Measurements from ENCODE around the gene MAD1L1.

Gene MAD1L1

GRCh38 chr7:2016021-2016631 lies 216.6 kb downstream of the MAD1L1 start:
- DNase-seq (ENCODE audit: low read depth in 2 of 2) = no peak

GRCh38 chr7:2015251-2015871 lies 217.4 kb downstream of the MAD1L1 start:
- no peak for DNase-seq (ENCODE audit: low read depth in 2 of 2)

- DNase-seq (ENCODE audit: low read depth in 2 of 2) = no peak
Measured at GRCh38 chr7:2014391-2015241, 218.1 kb downstream of the MAD1L1 start.

DNA sequence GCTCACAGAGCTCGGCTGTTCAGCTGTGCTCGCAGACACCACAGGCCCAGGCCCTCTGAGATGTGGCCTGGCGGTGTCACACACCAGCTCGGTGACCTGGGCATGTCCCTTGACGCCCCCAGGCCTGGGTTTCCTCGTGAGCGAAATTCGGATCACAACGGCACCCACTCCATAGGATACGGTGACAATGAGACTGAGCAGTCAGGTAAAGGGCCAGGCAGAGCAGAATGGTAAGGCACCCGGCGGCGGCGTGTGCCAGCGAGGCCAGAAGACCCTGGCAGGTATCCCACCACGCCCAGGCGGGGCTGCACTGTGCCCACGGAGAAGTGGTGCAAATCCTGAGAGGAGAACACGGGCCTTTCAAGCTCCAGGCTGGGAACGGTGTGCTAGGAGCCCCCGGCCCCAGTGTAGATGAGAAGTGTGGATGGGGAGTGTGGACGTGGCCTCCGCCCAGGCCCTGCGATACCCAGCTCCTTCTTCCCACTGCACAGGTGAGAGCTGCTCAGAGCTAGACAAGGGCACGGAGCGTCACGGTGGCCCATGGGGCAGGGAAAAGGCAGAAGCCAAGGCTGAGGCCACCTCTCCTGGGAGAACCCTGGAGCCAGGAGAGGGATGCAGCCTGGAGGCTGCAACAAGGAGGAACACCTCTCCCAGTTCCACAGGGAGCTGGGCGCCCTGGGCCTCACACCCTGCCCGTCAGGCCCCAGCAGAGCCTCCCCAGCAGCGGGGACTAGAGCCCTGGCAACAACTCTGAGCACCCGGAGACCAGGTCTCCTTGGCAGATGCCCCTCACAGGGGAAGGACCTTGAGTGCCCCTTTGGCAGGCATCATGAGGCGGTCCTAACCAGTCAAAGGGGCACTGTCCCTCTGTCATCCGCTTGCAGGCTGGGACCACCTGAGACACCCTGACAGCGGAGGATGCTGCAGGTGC lies 219.1 kb downstream of the MAD1L1 start:
- DNase-seq (ENCODE audit: low read depth in 2 of 2) = no peak

GRCh38 chr7:2012981-2013380 lies 219.8 kb downstream of the MAD1L1 start:
- no peak for DNase-seq (ENCODE audit: low read depth in 2 of 2)

- no peak for DNase-seq (ENCODE audit: low read depth in 2 of 2)
Measured at GRCh38 chr7:2012044-2012900, 220.5 kb downstream of the MAD1L1 start.

- DNase-seq (ENCODE audit: low read depth in 2 of 2) = no peak
Measured at GRCh38 chr7:2011266-2012043, 221.3 kb downstream of the MAD1L1 start.

DNA sequence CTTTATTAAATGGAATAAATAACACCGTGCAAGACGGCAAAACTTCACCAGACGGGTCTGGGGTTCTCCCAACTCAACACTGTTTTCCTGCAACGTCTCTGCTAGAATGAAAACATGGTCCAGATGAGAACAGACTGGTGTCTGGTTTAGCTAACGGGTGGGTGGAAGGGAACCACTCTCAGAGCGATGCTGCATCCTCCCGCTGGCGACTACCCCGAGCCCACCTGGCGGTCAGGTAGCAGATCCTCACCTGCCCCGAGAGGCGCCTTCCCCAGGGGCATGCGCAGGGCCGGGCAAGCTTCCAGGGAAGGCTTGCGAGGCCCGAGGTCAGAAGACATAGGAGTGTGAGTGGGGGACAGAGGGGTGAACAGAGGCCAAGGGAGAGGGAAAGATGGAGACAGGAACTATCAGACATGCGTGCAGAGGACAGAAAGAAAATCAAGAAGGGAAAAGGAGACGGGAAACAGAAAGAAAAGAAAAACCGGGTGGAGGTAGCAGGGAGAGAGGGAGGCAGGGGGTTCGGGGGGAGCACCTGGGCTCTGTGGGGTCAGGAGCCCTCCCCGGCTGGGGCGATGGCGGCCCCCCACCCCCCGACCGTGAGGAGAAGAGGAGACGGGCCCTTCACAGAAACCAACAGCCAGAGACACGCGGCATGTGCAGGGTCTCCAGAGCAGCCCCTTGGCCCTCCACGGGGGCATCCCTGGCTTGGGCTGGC lies 222.0 kb downstream of the MAD1L1 start:
- DNase-seq (ENCODE audit: low read depth in 2 of 2) = no peak

DNA sequence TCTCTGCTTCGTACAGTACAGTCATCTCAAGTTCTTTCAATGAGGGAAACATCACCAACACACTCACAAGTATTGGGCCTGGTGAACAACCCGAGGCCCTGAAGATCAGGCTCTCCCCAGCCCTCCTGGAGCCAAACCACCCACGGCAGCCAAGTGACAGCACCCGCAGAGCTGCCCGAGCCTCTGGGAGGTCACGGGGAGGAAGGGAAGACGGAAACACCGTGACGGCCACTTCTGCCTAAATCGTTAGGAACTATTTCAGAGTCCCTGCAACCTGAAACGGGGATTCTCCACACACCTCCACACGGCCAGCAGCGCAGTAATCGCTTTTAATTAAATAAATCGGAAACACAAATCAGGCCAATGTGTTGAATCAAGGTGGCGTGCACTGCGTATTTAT lies 222.6 kb downstream of the MAD1L1 start:
- DNase-seq (ENCODE audit: low read depth in 2 of 2) = no peak

GRCh38 chr7:2009541-2010001 lies 223.2 kb downstream of the MAD1L1 start:
- DNase-seq (ENCODE audit: low read depth in 2 of 2) = no peak

DNA sequence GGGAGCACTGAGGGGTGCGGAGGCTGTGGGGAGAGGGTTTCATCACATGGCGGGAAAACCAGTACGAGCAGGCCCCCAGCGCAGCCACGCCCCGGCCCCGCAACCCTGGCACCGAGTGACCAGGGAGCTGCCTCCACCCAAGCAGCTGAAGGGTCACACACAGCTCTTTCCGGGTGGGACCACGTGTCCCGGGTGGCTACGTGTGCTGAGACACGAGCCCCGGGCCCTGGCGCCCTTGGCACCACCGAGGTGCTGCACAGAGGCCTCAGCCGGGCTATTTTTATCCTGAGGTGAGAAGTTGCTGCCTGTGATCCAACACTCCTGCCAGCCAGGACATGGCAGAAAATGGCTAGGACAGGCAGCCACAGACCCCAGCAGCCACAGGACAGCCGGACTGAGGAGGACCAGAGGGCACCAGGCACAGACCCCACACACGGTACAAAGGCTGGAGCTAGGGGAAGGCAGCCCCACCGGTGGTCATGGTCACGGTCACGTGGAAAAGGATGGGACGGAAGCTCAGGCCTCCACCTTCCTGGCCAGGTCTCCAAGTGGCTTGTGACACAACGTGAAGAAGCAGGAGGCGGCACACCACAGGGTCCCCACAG lies 223.7 kb downstream of the MAD1L1 start:
- DNase-seq (ENCODE audit: low read depth in 2 of 2) = no peak

DNA sequence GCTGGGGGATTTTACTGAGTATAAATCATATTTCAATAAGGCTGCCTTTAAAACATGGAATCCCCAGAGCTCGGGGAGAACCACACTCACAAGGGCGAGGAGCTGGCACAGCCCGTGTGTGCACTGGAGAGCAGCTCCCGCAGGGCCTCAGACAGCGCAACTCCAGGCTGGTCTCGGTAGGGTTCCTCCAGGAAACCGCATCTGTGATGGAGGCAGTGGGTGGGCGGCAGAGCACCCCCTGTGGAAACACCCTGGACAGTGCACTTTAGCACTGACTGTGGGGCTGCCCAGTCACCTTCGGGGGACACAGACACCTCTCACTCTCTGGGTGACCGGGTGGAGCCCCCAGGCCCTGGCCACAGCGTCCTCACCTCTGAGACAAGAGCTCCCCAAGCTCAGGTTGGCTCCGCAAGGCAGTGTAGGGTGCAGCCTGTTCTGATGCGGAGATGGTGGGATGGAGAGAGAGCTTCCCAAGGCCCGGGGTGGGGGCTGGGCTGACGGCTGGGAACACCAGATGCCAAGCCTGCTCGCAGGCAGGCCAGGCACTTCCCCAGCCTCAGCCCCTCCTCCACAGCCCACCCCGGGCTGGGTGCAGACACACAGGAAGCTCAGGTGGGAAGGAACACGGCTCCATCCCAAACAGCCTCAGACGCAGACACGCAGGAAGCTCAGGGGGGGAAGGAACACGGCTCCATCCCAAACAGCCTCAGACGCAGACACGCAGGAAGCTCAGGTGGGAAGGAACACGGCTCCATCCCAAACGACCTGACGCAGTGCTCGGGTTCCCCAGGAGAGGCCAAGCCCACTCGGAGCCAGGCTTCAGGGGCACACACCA lies 224.4 kb downstream of the MAD1L1 start:
- no peak for DNase-seq (ENCODE audit: low read depth in 2 of 2)

DNA sequence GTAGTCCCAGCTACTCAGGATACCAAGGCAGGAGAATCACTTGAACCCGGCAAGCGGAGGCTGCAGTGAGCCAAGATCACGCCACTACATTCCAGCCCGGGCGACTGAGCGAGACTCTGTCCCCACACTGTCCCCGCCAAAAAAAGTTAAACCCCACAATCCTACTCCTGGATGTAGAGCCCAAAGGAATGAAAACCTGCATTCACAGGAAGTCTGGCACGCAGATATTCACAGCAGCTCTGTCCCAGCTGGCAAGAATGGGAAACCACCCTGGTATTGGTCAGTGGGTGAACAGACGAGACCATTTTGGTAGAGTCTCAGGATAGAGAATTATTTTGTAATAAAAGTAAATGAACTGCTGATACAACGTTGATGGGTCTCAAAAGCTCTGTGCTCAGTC lies 225.2 kb downstream of the MAD1L1 start:
- DNase-seq (ENCODE audit: low read depth in 2 of 2) = no peak

DNA sequence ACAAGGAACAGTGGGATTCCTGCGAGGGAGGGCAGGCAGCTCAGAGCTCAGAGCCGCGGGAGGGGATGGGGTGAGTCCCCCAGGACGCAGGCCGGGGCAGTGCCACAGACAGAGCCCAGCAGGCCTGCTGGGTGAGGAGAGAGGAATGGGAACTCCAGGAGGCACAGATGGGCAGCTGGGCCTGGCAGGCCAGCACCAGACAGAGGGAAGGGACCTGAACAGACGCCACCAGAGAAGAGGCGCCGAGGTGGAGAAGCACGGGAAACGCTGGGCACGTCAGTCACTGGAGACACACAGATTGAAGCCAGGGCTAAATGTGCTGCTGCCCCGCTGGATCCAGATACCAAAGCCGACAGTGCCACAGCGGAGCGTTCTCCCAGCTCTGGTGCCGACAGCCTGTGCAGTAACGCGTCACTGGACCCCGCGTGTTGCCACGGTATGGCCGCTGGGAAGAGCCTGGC lies 225.8 kb downstream of the MAD1L1 start:
- DNase-seq (ENCODE audit: low read depth in 2 of 2) = no peak

GRCh38 chr7:2006231-2006771 lies 226.4 kb downstream of the MAD1L1 start:
- no peak for DNase-seq (ENCODE audit: low read depth in 2 of 2)

- no peak for DNase-seq (ENCODE audit: low read depth in 2 of 2)
Measured at GRCh38 chr7:2005786-2006185, 227.0 kb downstream of the MAD1L1 start.

Data from stimulated activated CD4-positive, alpha-beta T cell treated with anti-CD3 and anti-CD28 coated beads, Interleukin-12 subunit alpha, Interleukin-12 subunit beta, amount 100 ng/mL, for 24 hours (primary cell).